GM19193 (cell line): Measurements from ENCODE around the gene AHDC1.

Source experiments
- POLR2A ChIP-seq: IDR thresholded peaks from 4 replicates; pipeline ENCODE4 v1.6.1; 2011; ENCODE audit not compliant: insufficient read depth, insufficient read length; ENCODE audit errors: extremely low read depth

Gene AHDC1

GRCh38 chr1:27588256-27589232, 15.4 kb downstream of the AHDC1 start:
- TF ChIP-seq POLR2A, result no peak

- TF ChIP-seq POLR2A, result no peak
These were observed 18.3 kb downstream of the AHDC1 start for GRCh38 chr1:27585684-27586083.

GRCh38 chr1:27584453-27584852, 19.5 kb downstream of the AHDC1 start:
- no peak for TF ChIP-seq POLR2A

- no peak for TF ChIP-seq POLR2A
These were observed 20.5 kb downstream of the AHDC1 start for GRCh38 chr1:27583479-27583878.

GRCh38 chr1:27581823-27582243, 22.1 kb downstream of the AHDC1 start:
- TF ChIP-seq POLR2A, result no peak

GRCh38 chr1:27577504-27578188, 26.3 kb downstream of the AHDC1 start:
- no peak for TF ChIP-seq POLR2A

- no peak for TF ChIP-seq POLR2A
These were observed 27.1 kb downstream of the AHDC1 start for GRCh38 chr1:27576806-27577227.

- TF ChIP-seq POLR2A, result no peak
These were observed 28.1 kb downstream of the AHDC1 start for GRCh38 chr1:27575840-27576331.

GRCh38 chr1:27574871-27575831, 28.8 kb downstream of the AHDC1 start:
- TF ChIP-seq POLR2A, result no peak

- TF ChIP-seq POLR2A, result no peak
These were observed 29.8 kb downstream of the AHDC1 start for GRCh38 chr1:27574001-27574781.

GRCh38 chr1:27572679-27573426, 31.1 kb downstream of the AHDC1 start:
- TF ChIP-seq POLR2A, result no peak

- TF ChIP-seq POLR2A, result no peak
These were observed 31.8 kb downstream of the AHDC1 start for GRCh38 chr1:27572019-27572678.
